ENCODE data around the gene RAF1. TPM values are rescaled to one million over a fixed set of nuclear protein-coding genes. Genes with fewer than 3 reads are reported as not detected.
"Not testable (repeated sequence)": the region's sequence is repeated elsewhere in the genome, so short reads cannot be mapped to it uniquely, and the experiment has no call there.

RAF1 gene
- total RNA-seq, 1 experiment from 2014 or later: 89.5 TPM

DNA sequence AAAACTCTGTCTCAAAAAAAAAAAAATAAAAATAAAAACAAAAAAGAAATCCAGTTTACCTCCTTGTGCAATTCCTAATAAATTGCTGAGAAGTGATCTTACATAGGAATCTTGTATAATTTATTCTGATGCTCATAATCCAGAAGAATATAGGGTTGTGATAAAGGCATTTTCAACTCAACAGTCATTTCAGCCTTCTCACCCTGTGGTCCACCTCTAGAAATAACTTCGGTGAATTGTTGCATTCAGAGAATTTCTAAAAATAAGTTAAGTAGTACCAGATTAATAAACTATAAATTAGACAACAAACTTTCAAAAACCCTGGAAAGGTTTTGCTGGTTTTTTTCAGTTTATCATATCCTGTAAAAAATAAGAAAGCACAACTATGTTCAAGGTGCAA lies 20.2 kb downstream of the RAF1 start:
- Histone ChIP-seq H4K20me1 (ENCODE audit: insufficient read depth, low read depth, low read length) (peaks cover 6% of the 10 kb centered on the region; the same call in 1 of the 2 replicates), H3K4me1 (ENCODE audit: low read length) (peaks cover 16% of the 10 kb centered on the region), H3K79me2 (ENCODE audit: low read length) (peaks cover 86% of the 10 kb centered on the region), H3K4me2 (ENCODE audit: low read depth, low read length, poor library complexity, severe bottlenecking) (no peak overlapping the region), H3K9me3 (ENCODE audit: low read length) (no peaks in the 10 kb centered on the region), H3K9ac (ENCODE audit: low read length) (no peak overlapping the region), H3K4me3 (ENCODE audit: low read length) (no peak overlapping the region), H3K27me3 (ENCODE audit: low read length) (no peaks in the 10 kb centered on the region), H3K36me3 (ENCODE audit: insufficient read depth, low read length) (peaks cover 5% of the 10 kb centered on the region; the same call in 1 of the 2 replicates), H3K27ac (ENCODE audit: low read length) (no peak overlapping the region), H2AFZ (ENCODE audit: low read length) (no peak overlapping the region), H3K9me2 (replicated peaks; ENCODE audit: insufficient read depth, low read length) (no peaks in the 10 kb centered on the region)
- DNase-seq: no peak

DNA sequence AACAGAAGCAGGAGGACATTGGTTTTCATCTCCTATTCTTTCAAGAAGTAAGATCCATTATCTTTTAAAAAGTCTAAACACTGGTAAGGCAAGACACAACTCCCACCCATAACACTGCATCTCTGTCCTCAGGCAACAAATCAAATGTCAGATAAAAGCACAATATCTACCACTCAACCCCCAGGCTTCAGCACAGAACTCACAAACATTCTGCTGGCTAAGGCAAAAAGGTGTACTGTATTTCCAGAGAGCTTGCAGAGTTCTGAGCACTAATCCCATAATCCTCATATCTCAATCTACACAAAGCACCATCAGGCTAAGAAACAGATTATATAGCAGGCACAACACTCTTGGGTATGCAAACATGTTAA lies 20.9 kb downstream of the RAF1 start:
- Histone ChIP-seq H3K9ac (ENCODE audit: low read length) (no peak overlapping the region), H3K4me2 (ENCODE audit: low read depth, low read length, poor library complexity, severe bottlenecking) (no peak overlapping the region), H2AFZ (ENCODE audit: low read length) (no peak overlapping the region), H3K9me3 (ENCODE audit: low read length) (no peaks in the 10 kb centered on the region), H4K20me1 (ENCODE audit: insufficient read depth, low read depth, low read length) (peaks cover 11% of the 10 kb centered on the region; the same call in 1 of the 2 replicates), H3K27ac (ENCODE audit: low read length) (no peak overlapping the region), H3K36me3 (ENCODE audit: insufficient read depth, low read length) (peaks cover 12% of the 10 kb centered on the region), H3K4me3 (ENCODE audit: low read length) (no peak overlapping the region), H3K9me2 (replicated peaks; ENCODE audit: insufficient read depth, low read length) (no peaks in the 10 kb centered on the region), H3K27me3 (ENCODE audit: low read length) (no peaks in the 10 kb centered on the region), H3K79me2 (ENCODE audit: low read length) (peaks cover 86% of the 10 kb centered on the region), H3K4me1 (ENCODE audit: low read length) (peaks cover 16% of the 10 kb centered on the region)
- no peak for DNase-seq

DNA sequence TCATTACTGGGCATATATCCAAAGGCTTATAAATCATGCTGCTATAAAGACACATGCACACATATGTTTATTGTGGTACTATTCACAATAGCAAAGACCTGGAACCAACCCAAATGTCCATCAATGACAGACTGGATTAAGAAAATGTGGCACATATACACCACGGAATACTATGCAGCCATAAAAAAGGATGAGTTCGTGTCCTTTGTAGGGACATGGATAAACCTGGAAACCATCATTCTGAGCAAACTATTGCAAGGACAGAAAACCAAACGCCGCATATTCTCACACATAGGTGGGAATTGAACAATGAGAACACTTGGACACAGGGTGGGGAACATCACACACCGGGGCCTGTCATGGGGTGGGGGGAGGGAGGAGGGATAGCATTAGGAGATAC lies 23.1 kb downstream of the RAF1 start:
- not testable (repeated sequence) for H3K4me3 ChIP-seq (ENCODE audit: low read length); H3K27ac ChIP-seq (ENCODE audit: low read length)

DNA sequence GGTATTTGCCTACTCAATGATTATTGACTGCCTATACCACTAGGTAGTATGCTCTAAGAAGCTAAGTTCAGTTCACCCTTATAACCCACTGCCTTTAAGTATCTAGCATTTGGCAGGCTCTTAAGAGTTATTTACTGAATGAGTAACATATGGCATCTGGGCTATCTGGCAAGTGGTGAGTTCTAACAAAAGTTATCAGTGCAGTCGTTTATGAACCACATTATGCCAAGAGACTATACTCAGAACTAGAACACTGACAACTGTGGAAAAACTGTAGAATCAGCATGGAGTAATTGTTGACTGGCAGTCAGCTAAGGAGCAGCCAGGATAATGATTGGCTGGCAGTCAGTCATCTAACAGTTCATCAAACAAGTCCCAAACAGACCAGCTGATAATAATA lies 25.8 kb downstream of the RAF1 start:
- H3K36me3 ChIP-seq (ENCODE audit: insufficient read depth, low read length): peaks cover 21% of the 10 kb centered on the region
- H3K9me2 ChIP-seq (replicated peaks; ENCODE audit: insufficient read depth, low read length): no peaks in the 10 kb centered on the region
- no peak for DNase-seq
- H3K9ac ChIP-seq (ENCODE audit: low read length): no peak overlapping the region
- H3K4me3 ChIP-seq (ENCODE audit: low read length): no peak overlapping the region
- H3K9me3 ChIP-seq (ENCODE audit: low read length): no peaks in the 10 kb centered on the region
- H3K79me2 ChIP-seq (ENCODE audit: low read length): peaks cover 88% of the 10 kb centered on the region
- 0 out of 2 replicates have a peak, but pooled peaks cover 7% of the 10 kb centered on the region for H4K20me1 ChIP-seq (ENCODE audit: insufficient read depth, low read depth, low read length)
- no peak overlapping the region for H2AFZ ChIP-seq (ENCODE audit: low read length)
- H3K27me3 ChIP-seq (ENCODE audit: low read length): no peaks in the 10 kb centered on the region
- peaks cover 3% of the 10 kb centered on the region for H3K4me1 ChIP-seq (ENCODE audit: low read length)
- no peak overlapping the region for H3K4me2 ChIP-seq (ENCODE audit: low read depth, low read length, poor library complexity, severe bottlenecking)
- no peak overlapping the region for H3K27ac ChIP-seq (ENCODE audit: low read length)

More for the DNA sequence above, 23.1 kb downstream of the RAF1 start:
- H3K27me3 ChIP-seq (ENCODE audit: low read length); H3K4me2 ChIP-seq (ENCODE audit: low read depth, low read length, poor library complexity, severe bottlenecking); H3K9me3 ChIP-seq (ENCODE audit: low read length); H3K9ac ChIP-seq (ENCODE audit: low read length); H3K9me2 ChIP-seq (replicated peaks; ENCODE audit: insufficient read depth, low read length); DNase-seq; H2AFZ ChIP-seq (ENCODE audit: low read length); H4K20me1 ChIP-seq (ENCODE audit: insufficient read depth, low read depth, low read length): not testable (repeated sequence)
- Histone ChIP-seq H3K79me2 (ENCODE audit: low read length) (peaks cover 89% of the 10 kb centered on the region), H3K36me3 (ENCODE audit: insufficient read depth, low read length) (peaks cover 21% of the 10 kb centered on the region), H3K4me1 (ENCODE audit: low read length) (peaks cover 16% of the 10 kb centered on the region)

DNA sequence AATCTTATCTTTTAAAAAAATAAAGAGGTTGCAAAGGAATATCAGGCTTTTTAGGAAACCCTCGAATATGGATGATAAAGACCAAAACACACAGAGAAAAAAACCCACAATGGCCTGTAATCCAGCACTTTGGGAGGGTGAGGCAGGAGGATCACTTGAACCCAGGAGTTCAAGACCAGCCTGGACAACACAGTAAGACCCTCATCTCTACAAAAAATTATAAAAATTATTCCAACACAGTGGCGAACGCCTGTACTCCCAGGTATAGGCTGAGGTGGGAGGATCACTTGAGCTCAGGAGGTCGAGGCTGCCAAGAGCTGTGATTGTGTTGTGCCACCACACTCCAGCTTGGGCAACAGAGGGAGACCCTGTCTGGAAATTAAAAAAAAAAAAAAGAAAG lies 30.8 kb downstream of the RAF1 start:
- peaks cover 97% of the 10 kb centered on the region for H3K79me2 ChIP-seq (ENCODE audit: low read length)
- 0 out of 2 replicates have a peak, but pooled peaks cover 14% of the 10 kb centered on the region for H4K20me1 ChIP-seq (ENCODE audit: insufficient read depth, low read depth, low read length)
- H2AFZ ChIP-seq (ENCODE audit: low read length): no peak overlapping the region
- H3K36me3 ChIP-seq (ENCODE audit: insufficient read depth, low read length): peaks cover 10% of the 10 kb centered on the region; the same call in 1 of the 2 replicates
- no peak overlapping the region for H3K4me3 ChIP-seq (ENCODE audit: low read length)
- no peak for DNase-seq
- no peak overlapping the region for H3K4me2 ChIP-seq (ENCODE audit: low read depth, low read length, poor library complexity, severe bottlenecking)
- H3K27ac ChIP-seq (ENCODE audit: low read length): no peak overlapping the region; the same call in 1 of the 2 replicates
- H3K9ac ChIP-seq (ENCODE audit: low read length): no peak overlapping the region
- no peaks in the 10 kb centered on the region for H3K9me3 ChIP-seq (ENCODE audit: low read length)
- peaks cover 47% of the 10 kb centered on the region for H3K4me1 ChIP-seq (ENCODE audit: low read length)
- H3K27me3 ChIP-seq (ENCODE audit: low read length): no peaks in the 10 kb centered on the region
- H3K9me2 ChIP-seq (replicated peaks; ENCODE audit: insufficient read depth, low read length): no peaks in the 10 kb centered on the region

DNA sequence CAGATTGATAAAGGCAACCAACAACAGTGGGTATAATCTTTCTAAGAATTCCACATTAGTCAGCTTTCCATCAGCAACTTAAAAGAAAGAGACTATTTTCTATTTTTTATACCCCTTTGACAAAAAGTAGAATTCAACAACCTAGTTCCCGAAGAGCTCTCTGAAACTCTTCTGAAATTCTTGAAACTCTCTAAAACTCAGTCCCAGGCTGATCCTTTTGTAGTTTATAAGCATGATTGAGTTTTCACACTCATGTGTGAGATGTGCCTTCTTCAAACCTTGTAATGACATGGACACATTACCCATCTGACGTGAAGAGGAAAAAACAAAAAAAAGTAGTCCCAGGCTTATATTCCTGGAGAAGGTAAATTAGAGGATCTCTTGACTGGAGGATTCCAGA lies 31.4 kb downstream of the RAF1 start:
- H2AFZ ChIP-seq (ENCODE audit: low read length): no peak overlapping the region
- no peaks in the 10 kb centered on the region for H3K9me3 ChIP-seq (ENCODE audit: low read length)
- no peak overlapping the region for H3K9ac ChIP-seq (ENCODE audit: low read length)
- H3K9me2 ChIP-seq (replicated peaks; ENCODE audit: insufficient read depth, low read length): no peaks in the 10 kb centered on the region
- H3K27me3 ChIP-seq (ENCODE audit: low read length): no peaks in the 10 kb centered on the region
- H3K36me3 ChIP-seq (ENCODE audit: insufficient read depth, low read length): peaks cover 6% of the 10 kb centered on the region; the same call in 1 of the 2 replicates
- H3K4me2 ChIP-seq (ENCODE audit: low read depth, low read length, poor library complexity, severe bottlenecking): no peak overlapping the region
- H3K79me2 ChIP-seq (ENCODE audit: low read length): peaks cover 97% of the 10 kb centered on the region
- H3K4me3 ChIP-seq (ENCODE audit: low read length): no peak overlapping the region
- H3K27ac ChIP-seq (ENCODE audit: low read length): no peak overlapping the region; the same call in 1 of the 2 replicates
- peaks cover 14% of the 10 kb centered on the region; the same call in 1 of the 2 replicates for H4K20me1 ChIP-seq (ENCODE audit: insufficient read depth, low read depth, low read length)
- H3K4me1 ChIP-seq (ENCODE audit: low read length): peaks cover 52% of the 10 kb centered on the region
- DNase-seq: no peak

DNA sequence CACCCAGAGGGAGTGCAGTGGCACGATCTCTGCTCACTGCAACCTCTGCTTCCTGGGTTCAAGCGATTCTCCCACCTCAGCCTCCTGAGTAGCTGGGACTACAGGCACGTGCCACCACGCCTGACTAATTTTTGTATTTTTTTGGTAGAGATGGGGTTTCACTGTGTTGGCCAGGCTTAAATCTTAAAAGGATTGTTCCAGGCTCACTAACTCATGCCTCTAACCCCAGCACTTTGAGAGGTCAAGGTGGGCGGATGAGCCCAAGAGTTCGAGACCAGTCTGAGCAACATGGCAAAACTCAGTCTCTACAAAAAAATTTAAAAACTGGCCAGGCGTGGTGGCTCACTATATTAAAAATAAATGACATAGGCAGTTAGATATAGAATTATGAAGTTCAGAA lies 33.1 kb downstream of the RAF1 start:
- H3K79me2 ChIP-seq (ENCODE audit: low read length): peaks cover 97% of the 10 kb centered on the region
- H3K4me2 ChIP-seq (ENCODE audit: low read depth, low read length, poor library complexity, severe bottlenecking): peak overlapping the region; percentile 41
- not testable (repeated sequence) for DNase-seq; H3K9ac ChIP-seq (ENCODE audit: low read length); H3K9me2 ChIP-seq (replicated peaks; ENCODE audit: insufficient read depth, low read length); H3K4me3 ChIP-seq (ENCODE audit: low read length); H2AFZ ChIP-seq (ENCODE audit: low read length); H3K27me3 ChIP-seq (ENCODE audit: low read length); H3K36me3 ChIP-seq (ENCODE audit: insufficient read depth, low read length); H3K9me3 ChIP-seq (ENCODE audit: low read length)
- peaks cover 19% of the 10 kb centered on the region; the same call in 1 of the 2 replicates for H4K20me1 ChIP-seq (ENCODE audit: insufficient read depth, low read depth, low read length)
- peaks cover 58% of the 10 kb centered on the region for H3K4me1 ChIP-seq (ENCODE audit: low read length)
- H3K27ac ChIP-seq (ENCODE audit: low read length): peak overlapping the region; percentile 69

DNA sequence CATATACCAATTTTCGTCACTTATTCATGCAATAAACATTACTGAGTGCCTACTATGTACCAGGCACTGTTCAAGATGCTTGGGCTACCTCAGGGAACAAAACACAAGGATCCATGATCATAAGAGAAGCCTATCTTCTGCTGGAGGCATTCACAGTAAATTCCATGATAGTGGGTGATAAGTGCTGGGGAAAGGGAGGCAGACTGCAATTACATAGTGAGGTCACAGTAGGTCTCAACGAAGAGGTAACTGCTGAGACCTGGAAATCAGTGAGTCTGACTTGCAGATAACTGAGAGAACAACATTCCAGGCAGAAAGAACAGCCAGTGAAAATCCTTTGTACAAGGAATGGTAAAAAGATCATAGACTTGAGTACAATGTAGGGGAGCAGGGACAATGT lies 33.6 kb downstream of the RAF1 start:
- Histone ChIP-seq H3K27ac (ENCODE audit: low read length) (peak overlapping the region; percentile 69), H3K4me1 (ENCODE audit: low read length) (peaks cover 63% of the 10 kb centered on the region), H3K4me2 (ENCODE audit: low read depth, low read length, poor library complexity, severe bottlenecking) (peak overlapping the region; percentile 41), H2AFZ (ENCODE audit: low read length) (no peak overlapping the region), H3K9me2 (replicated peaks; ENCODE audit: insufficient read depth, low read length) (no peaks in the 10 kb centered on the region), H3K9me3 (ENCODE audit: low read length) (no peaks in the 10 kb centered on the region), H3K9ac (ENCODE audit: low read length) (peak overlapping the region; percentile 20; the same call in 1 of the 2 replicates), H3K36me3 (ENCODE audit: insufficient read depth, low read length) (no peaks in the 10 kb centered on the region), H3K27me3 (ENCODE audit: low read length) (no peaks in the 10 kb centered on the region), H3K79me2 (ENCODE audit: low read length) (peaks cover 100% of the 10 kb centered on the region), H4K20me1 (ENCODE audit: insufficient read depth, low read depth, low read length) (peaks cover 19% of the 10 kb centered on the region; the same call in 1 of the 2 replicates), H3K4me3 (ENCODE audit: low read length) (no peak overlapping the region; the same call in 1 of the 2 replicates)
- DNase-seq: no peak
